Neural cell (in vitro differentiated cells): ENCODE data around the gene VWA1. TPM values are rescaled to one million over a fixed set of nuclear protein-coding genes. Genes with fewer than 3 reads are reported as not detected.
"Not testable (repeated sequence)": the region's sequence is repeated elsewhere in the genome, so short reads cannot be mapped to it uniquely, and the experiment has no call there.

Source experiments
- H2AFZ ChIP-seq: fragments of 200-600, 300-800 bp; sonication (generic), shearing (Covaris generic); 2 replicates; pipeline ENCODE4 v1.6.0; 2014; ENCODE audit warnings: low read depth, mild to moderate bottlenecking, antibody characterized with exemption, low read length, moderate library complexity
- H3F3A ChIP-seq: fragments of 200-600 bp; shearing (Covaris generic); 2 replicates; pipeline ENCODE4 v1.6.1; 2016; ENCODE audit warnings: mild to moderate bottlenecking, moderate library complexity, mixed read lengths, antibody characterized with exemption, low read length; ENCODE audit not compliant: insufficient read depth, poor library complexity, severe bottlenecking
- H3K27ac ChIP-seq: fragments of 200-600, 300-800 bp; sonication (generic), shearing (Covaris generic); 2 replicates; pipeline ENCODE4 v1.5.1; 2014; ENCODE audit warnings: mild to moderate bottlenecking, low read length, moderate library complexity
- H3K27me3 ChIP-seq: fragments of 300-800, 200-600 bp; sonication (generic), shearing (Covaris generic); 2 replicates; pipeline ENCODE4 v1.6.0; 2014; ENCODE audit warnings: mild to moderate bottlenecking, low read depth, low read length, moderate library complexity; ENCODE audit not compliant: insufficient read depth
- H3K36me3 ChIP-seq: fragments of 300-800, 200-600 bp; sonication (generic), shearing (Covaris generic); 2 replicates; pipeline ENCODE4 v1.5.1; 2014; ENCODE audit warnings: mild to moderate bottlenecking, antibody characterized with exemption, low read length, moderate library complexity; ENCODE audit not compliant: insufficient read depth
- H3K4me2 ChIP-seq: fragments of 300-800, 200-600 bp; sonication (generic), shearing (Covaris generic); 2 replicates; pipeline ENCODE4 v1.6.0; 2014; ENCODE audit warnings: mild to moderate bottlenecking, low read length
- H3K4me3 ChIP-seq: fragments of 300-800, 200-600 bp; sonication (generic), shearing (Covaris generic); 2 replicates; pipeline ENCODE4 v1.5.1; 2014; ENCODE audit warnings: mild to moderate bottlenecking, low read length, moderate library complexity
- H3K79me2 ChIP-seq: fragments of 200-600 bp; shearing (Covaris generic); replicated peaks from 2 replicates; pipeline ENCODE4 v1.6.0; 2014; ENCODE audit warnings: mild to moderate bottlenecking, low read length, moderate library complexity; ENCODE audit not compliant: insufficient read depth
- H3K9ac ChIP-seq: fragments of 300-800, 200-600 bp; sonication (generic), shearing (Covaris generic); 2 replicates; pipeline ENCODE4 v1.6.1; 2016; ENCODE audit warnings: mild to moderate bottlenecking, low read length, mixed read lengths
- H3K9me2 ChIP-seq: fragments of 200-600 bp; shearing (Covaris generic); 2 replicates; pipeline ENCODE4 v1.6.1; 2016; ENCODE audit warnings: mild to moderate bottlenecking, low read length, mixed read lengths; ENCODE audit not compliant: insufficient read depth
- H3K9me3 ChIP-seq: fragments of 200-600, 300-800 bp; sonication (generic), shearing (Covaris generic); 2 replicates; pipeline ENCODE4 v1.6.1; 2016; ENCODE audit warnings: mild to moderate bottlenecking, mixed run types, low read length, moderate library complexity, mixed read lengths
- H4K20me1 ChIP-seq: fragments of 200-600 bp; shearing (Covaris generic); 2 replicates; pipeline ENCODE4 v1.6.1; 2016; ENCODE audit warnings: mild to moderate bottlenecking, mixed run types; ENCODE audit not compliant: insufficient read depth
- EP300 ChIP-seq: fragments of 450-650 bp; conservative IDR thresholded peaks from 2 replicates; pipeline ENCODE4 v1.6.1; 2014; ENCODE audit warnings: antibody characterized with exemption, mild to moderate bottlenecking, moderate library complexity; ENCODE audit not compliant: poor library complexity, severe bottlenecking
- EZH2 ChIP-seq: fragments of 200-600, 300-800 bp; shearing (Covaris generic), sonication (generic); IDR thresholded peaks from 2 replicates; pipeline ENCODE4 v1.6.1; 2014; ENCODE audit warnings: antibody characterized with exemption, low read length, borderline replicate concordance, mild to moderate bottlenecking; ENCODE audit not compliant: insufficient read depth, poor library complexity, severe bottlenecking
- MXI1 ChIP-seq: fragments of 450-650 bp; conservative IDR thresholded peaks from 2 replicates; pipeline ENCODE4 v1.6.1; 2014; ENCODE audit warnings: antibody characterized with exemption, mild to moderate bottlenecking; ENCODE audit not compliant: poor library complexity, severe bottlenecking
- POLR2AphosphoS5 ChIP-seq: IDR thresholded peaks from 2 replicates; pipeline ENCODE4 v1.6.1; 2012
- RAD21 ChIP-seq: fragments of 450-650 bp; conservative IDR thresholded peaks from 2 replicates; pipeline ENCODE4 v1.6.1; 2014; ENCODE audit warnings: antibody characterized with exemption, mild to moderate bottlenecking, moderate library complexity
- REST ChIP-seq: IDR thresholded peaks from 2 replicates; pipeline ENCODE4 v1.6.1; 2012; ENCODE audit warnings: borderline replicate concordance
- SMC3 ChIP-seq: fragments of 450-650 bp; conservative IDR thresholded peaks from 2 replicates; pipeline ENCODE4 v1.6.1; 2014; ENCODE audit warnings: antibody characterized with exemption, mild to moderate bottlenecking, moderate library complexity; ENCODE audit not compliant: poor library complexity
- TAF1 ChIP-seq: IDR thresholded peaks from 2 replicates; pipeline ENCODE4 v1.6.1; 2012; ENCODE audit warnings: low read depth
- polyA plus RNA-seq: library from polyadenylated mRNA; depleted of rRNA; stranded (reverse); fragments of >200 nt; gene quantifications from 2 replicates; pipeline ENCODE4 v1.2.3, GENCODE V29; 2014
- TF ChIP-seq, protein P1 (sequence below): fragments of 450-650 bp; IDR thresholded peaks from 2 replicates; pipeline ENCODE4 v1.5.1; 2014; ENCODE audit warnings: antibody characterized with exemption, mild to moderate bottlenecking, moderate library complexity; ENCODE audit not compliant: poor library complexity, severe bottlenecking

The VWA1 gene
- polyA plus RNA-seq, 1 donor from 2014 or later = 0.88 TPM

- Histone ChIP-seq H3K4me3 (no peak overlapping the region), H3K9me3 (no peaks in the 10 kb centered on the region), H3K27ac (no peak overlapping the region), H2AFZ (no peak overlapping the region), H3K9ac (no peak overlapping the region), H3K9me2 (no peaks in the 10 kb centered on the region), H3K4me2 (no peak overlapping the region), H4K20me1 (no peaks in the 10 kb centered on the region), H3K27me3 (peaks cover 4% of the 10 kb centered on the region), H3K36me3 (no peaks in the 10 kb centered on the region), H3K79me2 (no peaks in the 10 kb centered on the region), H3F3A (no peaks in the 10 kb centered on the region)
- TF ChIP-seq EP300 = no peak
- TF ChIP-seq SMC3 = no peak
- TF ChIP-seq, protein P1, sequence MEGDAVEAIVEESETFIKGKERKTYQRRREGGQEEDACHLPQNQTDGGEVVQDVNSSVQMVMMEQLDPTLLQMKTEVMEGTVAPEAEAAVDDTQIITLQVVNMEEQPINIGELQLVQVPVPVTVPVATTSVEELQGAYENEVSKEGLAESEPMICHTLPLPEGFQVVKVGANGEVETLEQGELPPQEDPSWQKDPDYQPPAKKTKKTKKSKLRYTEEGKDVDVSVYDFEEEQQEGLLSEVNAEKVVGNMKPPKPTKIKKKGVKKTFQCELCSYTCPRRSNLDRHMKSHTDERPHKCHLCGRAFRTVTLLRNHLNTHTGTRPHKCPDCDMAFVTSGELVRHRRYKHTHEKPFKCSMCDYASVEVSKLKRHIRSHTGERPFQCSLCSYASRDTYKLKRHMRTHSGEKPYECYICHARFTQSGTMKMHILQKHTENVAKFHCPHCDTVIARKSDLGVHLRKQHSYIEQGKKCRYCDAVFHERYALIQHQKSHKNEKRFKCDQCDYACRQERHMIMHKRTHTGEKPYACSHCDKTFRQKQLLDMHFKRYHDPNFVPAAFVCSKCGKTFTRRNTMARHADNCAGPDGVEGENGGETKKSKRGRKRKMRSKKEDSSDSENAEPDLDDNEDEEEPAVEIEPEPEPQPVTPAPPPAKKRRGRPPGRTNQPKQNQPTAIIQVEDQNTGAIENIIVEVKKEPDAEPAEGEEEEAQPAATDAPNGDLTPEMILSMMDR = no peak
- no peak for TF ChIP-seq MXI1
- no peak for TF ChIP-seq TAF1
- TF ChIP-seq RAD21 = no peak
- no peak for TF ChIP-seq EZH2
- no peak for TF ChIP-seq POLR2AphosphoS5
- TF ChIP-seq REST = no peak
Measured at GRCh38 chr1:1441002-1441888, 5.8 kb downstream of the VWA1 start.

DNA sequence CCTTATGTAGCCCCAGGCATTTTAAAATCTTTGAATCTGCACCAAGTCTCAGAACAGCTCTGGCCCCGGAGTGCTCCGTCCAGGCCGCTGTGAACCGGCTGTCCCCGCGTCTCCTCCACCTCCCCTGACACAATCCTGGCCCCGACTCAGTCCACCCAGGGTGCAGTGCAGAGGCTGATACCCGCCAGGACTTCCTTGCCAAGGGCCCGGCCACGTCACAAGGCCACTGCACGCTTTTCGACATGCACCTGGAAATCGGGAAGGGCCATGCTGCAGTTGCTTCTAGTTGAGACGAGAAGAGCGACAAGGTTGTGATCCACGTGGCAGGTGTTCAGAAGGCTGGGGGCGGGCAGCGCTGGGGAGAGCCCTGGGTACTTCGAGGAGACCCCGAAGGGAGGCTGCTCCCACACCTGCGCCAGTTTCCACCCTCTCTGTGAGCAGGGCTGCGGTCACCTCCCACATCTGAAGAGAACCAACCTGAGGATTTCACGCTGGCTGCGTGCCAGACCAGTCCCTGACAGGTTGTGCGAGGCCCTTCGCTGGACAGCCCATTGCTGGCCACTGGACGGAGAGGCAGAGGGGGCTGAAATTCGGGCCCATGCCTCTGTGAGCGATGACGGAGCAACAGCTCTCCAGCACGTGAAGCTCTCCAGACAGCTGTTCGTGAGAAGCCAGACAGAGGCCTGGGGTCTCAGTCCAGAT is 6.7 kb downstream of the VWA1 start:
- H3F3A ChIP-seq = no peaks in the 10 kb centered on the region
- H3K36me3 ChIP-seq = no peaks in the 10 kb centered on the region
- H3K79me2 ChIP-seq = no peaks in the 10 kb centered on the region
- no peaks in the 10 kb centered on the region for H3K9me3 ChIP-seq
- no peak overlapping the region for H3K4me3 ChIP-seq
- no peak overlapping the region for H3K9ac ChIP-seq
- H3K4me2 ChIP-seq = no peak overlapping the region
- no peaks in the 10 kb centered on the region for H3K9me2 ChIP-seq
- H4K20me1 ChIP-seq = no peaks in the 10 kb centered on the region
- TF ChIP-seq MXI1 (no peak), POLR2AphosphoS5 (no peak), REST (no peak)
- no peak overlapping the region for H3K27ac ChIP-seq
- no peak overlapping the region for H2AFZ ChIP-seq
- H3K27me3 ChIP-seq = no peaks in the 10 kb centered on the region

DNA sequence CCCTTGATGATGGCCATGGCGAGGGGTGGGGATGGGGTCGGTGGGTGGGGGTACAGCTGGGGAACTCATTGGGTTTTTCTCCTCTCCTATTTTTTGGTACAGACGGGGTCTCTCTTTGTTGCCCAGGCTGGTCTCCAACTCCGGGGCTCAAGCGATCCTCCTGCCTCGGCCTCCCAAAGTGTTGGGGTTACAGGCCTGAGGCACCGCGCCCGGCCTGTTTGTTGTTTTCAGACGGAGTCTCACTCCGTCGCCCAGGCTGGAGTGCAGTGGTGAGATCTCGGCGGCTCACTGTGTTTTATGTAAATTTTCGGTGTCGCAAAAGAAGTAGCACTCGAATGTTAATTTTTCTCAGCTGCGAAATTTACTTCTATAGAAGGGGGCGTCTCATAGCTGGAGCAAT is 11.1 kb downstream of the VWA1 start:
- H3K36me3 ChIP-seq, H3F3A ChIP-seq, H3K27me3 ChIP-seq, H3K79me2 ChIP-seq, H2AFZ ChIP-seq, H3K27ac ChIP-seq, H3K4me3 ChIP-seq, H3K9me3 ChIP-seq, H3K9me2 ChIP-seq, H3K9ac ChIP-seq, H4K20me1 ChIP-seq, H3K4me2 ChIP-seq: not testable (repeated sequence)
